C4-2B (cell line): ENCODE results near the gene TCL1B.
A peak's percentile ranks its signal among the peaks of the same experiment; 100 is the strongest.

Experiments used
- H3K27ac ChIP-seq: fragments of 450-650 bp; 2 replicates; pipeline ENCODE4 v1.5.1; 2017
- CTCF ChIP-seq: fragments of 450-650 bp; conservative IDR thresholded peaks from 2 replicates; pipeline ENCODE4 v1.5.1; 2017; ENCODE audit warnings: mild to moderate bottlenecking
- ZFX ChIP-seq: fragments of 450-650 bp; IDR thresholded peaks from 2 replicates; pipeline ENCODE4 v1.6.1; 2017

Gene TCL1B

GRCh38 chr14:95667249-95667693 is 19.0 kb upstream of the TCL1B start:
- H3K27ac ChIP-seq: peak overlapping the region; percentile 4; the same call in 1 of the 2 replicates
- TF ChIP-seq CTCF: no peak
- no peak for TF ChIP-seq ZFX

- H3K27ac ChIP-seq: no peak overlapping the region
- no peak for TF ChIP-seq ZFX
- no peak for TF ChIP-seq CTCF
These were observed 17.9 kb upstream of the TCL1B start for GRCh38 chr14:95668235-95668772.

GRCh38 chr14:95674613-95675012 is 11.6 kb upstream of the TCL1B start:
- TF ChIP-seq CTCF: no peak
- no peak for TF ChIP-seq ZFX
- H3K27ac ChIP-seq: no peak overlapping the region

GRCh38 chr14:95675486-95675885 is 10.7 kb upstream of the TCL1B start:
- TF ChIP-seq ZFX (no peak), CTCF (no peak)
- no peak overlapping the region for H3K27ac ChIP-seq

- no peak overlapping the region for H3K27ac ChIP-seq
- TF ChIP-seq CTCF: no peak
- no peak for TF ChIP-seq ZFX
These were observed 8.9 kb upstream of the TCL1B start for GRCh38 chr14:95677179-95677835.

- TF ChIP-seq CTCF (no peak), ZFX (no peak)
- H3K27ac ChIP-seq: no peak overlapping the region
These were observed 6.9 kb upstream of the TCL1B start for GRCh38 chr14:95679148-95679815.
